ENCODE data around the gene AMDHD2. TPM values are rescaled to one million over a fixed set of nuclear protein-coding genes. Genes with fewer than 3 reads are reported as not detected.
"Not testable (repeated sequence)": the region's sequence is repeated elsewhere in the genome, so short reads cannot be mapped to it uniquely, and the experiment has no call there.

The AMDHD2 gene
- total RNA-seq, 1 donor from 2014 or later: 15.6 TPM

- DNase-seq: not testable (repeated sequence)
These were observed 60.0 kb downstream of the AMDHD2 start for GRCh38 chr16:2580143-2580542.

GRCh38 chr16:2580818-2581217 is 60.6 kb downstream of the AMDHD2 start:
- not testable (repeated sequence) for DNase-seq

Small RNA genes within 50 kb of the gene (small RNA-seq; reads per million reads assigned to genes)
- gene AC093525.1 (ENCODE audit: low replicate concordance) (not detected), gene MIR3178 (ENCODE audit: low replicate concordance) (not detected)

Other genes starting within 250 kb of the AMDHD2 start
- 3.5 TPM for gene ABCA3, start 179.6 kb upstream of the AMDHD2 start, total RNA-seq
- 7.8 TPM for gene CCNF, start 90.9 kb upstream of the AMDHD2 start, total RNA-seq
- gene TEDC2, start 60.3 kb upstream of the AMDHD2 start, total RNA-seq: 3.4 TPM
- 3.4 TPM for gene NTN3, start 49.1 kb upstream of the AMDHD2 start, total RNA-seq
- 8.8 TPM for gene TBC1D24, start 45.2 kb upstream of the AMDHD2 start, total RNA-seq
- gene ATP6V0C, start 6.4 kb upstream of the AMDHD2 start, total RNA-seq: 20.4 TPM
- gene CEMP1, start 11.0 kb downstream of the AMDHD2 start, total RNA-seq: not detected
- gene PDPK1, start 17.6 kb downstream of the AMDHD2 start, total RNA-seq: 18.9 TPM
- 13.6 TPM for gene KCTD5, start 162.2 kb downstream of the AMDHD2 start, total RNA-seq
- gene PRSS27, start 199.9 kb downstream of the AMDHD2 start, total RNA-seq: 0.39 TPM
- gene SRRM2, start 232.3 kb downstream of the AMDHD2 start, total RNA-seq: 234 TPM

Measured in skin of body (tissue), 3 donors.